Keratinocyte (primary cell): ENCODE measurements around the gene SOCS6. TPM values are rescaled to one million over a fixed set of nuclear protein-coding genes. Genes with fewer than 3 reads are reported as not detected.

ENCODE experiments used
- DNase-seq: peaks from one replicate; pipeline ENCODE4 v3.0.0-alpha.2; 2011; ENCODE audit warnings: low read depth, missing footprints, low spot score
- FAIRE-seq: peaks from 2 replicates; lab custom pipeline; 2011; peaks lifted over from hg19 to GRCh38; lab: Jason Lieb, UNC
- H2AFZ ChIP-seq: 2 replicates; pipeline ENCODE4 v1.6.0; 2012; ENCODE audit warnings: low read length, control low read depth, inconsistent platforms; ENCODE audit not compliant: control insufficient read depth
- H3K27ac ChIP-seq: 2 replicates; pipeline ENCODE4 v1.5.1; 2011; ENCODE audit warnings: low read length; ENCODE audit not compliant: control insufficient read depth, insufficient read depth
- H3K27me3 ChIP-seq: 3 replicates; pipeline ENCODE4 v1.6.0; 2011; ENCODE audit warnings: low read length; ENCODE audit not compliant: control insufficient read depth, insufficient read depth; ENCODE audit errors: extremely low read depth
- H3K36me3 ChIP-seq, 2 experiments: 2 replicates in 1 of 2; 3 replicates in 1 of 2; pipeline ENCODE4 v1.5.1; 2011; ENCODE audit warnings: low read length in 2 of 2, mild to moderate bottlenecking in 1 of 2; ENCODE audit not compliant: control insufficient read depth in 2 of 2, insufficient read depth in 2 of 2; ENCODE audit errors: extremely low read depth in 1 of 2
- H3K4me1 ChIP-seq: 3 replicates; pipeline ENCODE4 v1.5.1; 2011; ENCODE audit warnings: low read length; ENCODE audit not compliant: control insufficient read depth, insufficient read depth; ENCODE audit errors: extremely low read depth
- H3K4me2 ChIP-seq: 3 replicates; pipeline ENCODE4 v1.6.0; 2011; ENCODE audit warnings: low read depth, low read length; ENCODE audit not compliant: control insufficient read depth, insufficient read depth; ENCODE audit errors: extremely low read depth
- H3K4me3 ChIP-seq, 3 experiments: fragments of 200-600 bp in 1 of 3; sonication (generic) in 1 of 3; 2 replicates in 2 of 3; 3 replicates in 1 of 3; pipeline ENCODE4 v1.5.1; 2011 to 2016; ENCODE audit warnings: low read length in 3 of 3, mild to moderate bottlenecking in 3 of 3, control low read depth in 2 of 3, inconsistent platforms in 1 of 3, low read depth in 1 of 3, mixed read lengths in 1 of 3, mixed run types in 1 of 3, moderate library complexity in 1 of 3; ENCODE audit not compliant: control insufficient read depth in 2 of 3, insufficient read depth in 2 of 3; ENCODE audit errors: extremely low read depth in 1 of 3
- H3K79me2 ChIP-seq: 2 replicates; pipeline ENCODE4 v1.6.0; 2012; ENCODE audit warnings: low read length; ENCODE audit not compliant: control insufficient read depth, insufficient read depth
- H3K9ac ChIP-seq: 3 replicates; pipeline ENCODE4 v1.6.0; 2011; ENCODE audit warnings: low read length; ENCODE audit not compliant: control insufficient read depth, insufficient read depth; ENCODE audit errors: extremely low read depth
- H3K9me1 ChIP-seq: 3 replicates; pipeline ENCODE4 v1.6.0; 2011; ENCODE audit warnings: low read length; ENCODE audit not compliant: control insufficient read depth, insufficient read depth; ENCODE audit errors: extremely low read depth
- H3K9me3 ChIP-seq: 2 replicates; pipeline ENCODE4 v1.5.1; 2012; ENCODE audit warnings: low read depth, low read length; ENCODE audit not compliant: control insufficient read depth
- H4K20me1 ChIP-seq: 3 replicates; pipeline ENCODE4 v1.6.0; 2011; ENCODE audit warnings: low read length; ENCODE audit not compliant: control insufficient read depth, insufficient read depth; ENCODE audit errors: extremely low read depth
- EZH2 ChIP-seq: IDR thresholded peaks from one replicate; pipeline ENCODE4 v1.6.1; 2012; ENCODE audit warnings: inconsistent platforms, mild to moderate bottlenecking, low read length, moderate library complexity
- dilution Hi-C: fragments of 300-500 bp; cut with MboI; formaldehyde crosslinking; loops from one replicate; pipeline ENCODE4 v1.7.0; 2020; ENCODE audit warnings: low sequenced_read_pairs; ENCODE audit not compliant: extremely low pct_ligation_motif_present
- polyA plus RNA-seq, 5 experiments: library from polyadenylated mRNA; depleted of rRNA in 3 of 5; stranded (reverse) in 3 of 5; stranded (forward) in 1 of 5; unstranded in 1 of 5; fragments of >200 nt; gene quantifications; 1 replicate in 1 of 5; 2 replicates in 3 of 5; 3 replicates in 1 of 5; pipeline versions ENCODE4 v1.2.1 to v1.2.3, GENCODE V29; 2011 to 2012; ENCODE audit warnings: missing spikeins in 2 of 5, low read depth in 1 of 5, low replicate concordance in 1 of 5
- TF ChIP-seq, protein P1 (sequence below), 3 experiments: IDR thresholded peaks in 1 of 3; conservative IDR thresholded peaks in 1 of 3; optimal IDR thresholded peaks in 1 of 3; 2 replicates in 2 of 3; 3 replicates in 1 of 3; pipeline versions ENCODE3 to v1.5.1; 2011; ENCODE audit warnings: low read length in 3 of 3, mild to moderate bottlenecking in 3 of 3, moderate library complexity in 2 of 3, control low read depth in 1 of 3, inconsistent platforms in 1 of 3; ENCODE audit not compliant: insufficient read depth in 2 of 3; ENCODE audit errors: extremely low read depth in 1 of 3

The SOCS6 gene
- polyA plus RNA-seq, 1 donor (not counting 4 experiments of a cell fraction or from before 2014, with no cell fraction given): 22.2 TPM

DNA sequence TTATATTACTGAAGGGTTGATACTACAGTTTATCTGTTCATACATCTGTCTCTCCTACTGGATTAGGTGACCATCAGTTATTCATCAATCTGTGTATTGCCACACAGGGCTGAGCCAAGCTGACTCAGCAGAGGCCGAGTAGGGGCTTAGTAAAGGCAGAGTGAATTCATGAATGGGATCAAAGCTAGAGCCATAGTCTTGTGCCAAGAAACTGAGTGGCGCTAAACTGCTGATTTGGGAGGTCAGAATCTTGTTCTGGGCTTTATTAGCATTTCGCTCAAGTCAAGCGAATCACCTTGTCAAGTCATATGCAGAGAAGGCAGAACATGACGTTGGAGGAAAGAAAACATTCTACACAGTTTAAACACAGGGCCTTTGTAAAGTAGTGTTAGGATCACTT, 34.1 kb downstream of the SOCS6 start:
- H3K4me3 ChIP-seq: no peak overlapping the region
- no peaks in the 10 kb centered on the region for H3K9me3 ChIP-seq
- H3K9me1 ChIP-seq: no peaks in the 10 kb centered on the region
- peaks cover 68% of the 10 kb centered on the region for H3K79me2 ChIP-seq
- DNase-seq (no peak), FAIRE-seq (no peak)
- no peak overlapping the region for H2AFZ ChIP-seq
- no peak for TF ChIP-seq EZH2
- TF ChIP-seq, protein P1, sequence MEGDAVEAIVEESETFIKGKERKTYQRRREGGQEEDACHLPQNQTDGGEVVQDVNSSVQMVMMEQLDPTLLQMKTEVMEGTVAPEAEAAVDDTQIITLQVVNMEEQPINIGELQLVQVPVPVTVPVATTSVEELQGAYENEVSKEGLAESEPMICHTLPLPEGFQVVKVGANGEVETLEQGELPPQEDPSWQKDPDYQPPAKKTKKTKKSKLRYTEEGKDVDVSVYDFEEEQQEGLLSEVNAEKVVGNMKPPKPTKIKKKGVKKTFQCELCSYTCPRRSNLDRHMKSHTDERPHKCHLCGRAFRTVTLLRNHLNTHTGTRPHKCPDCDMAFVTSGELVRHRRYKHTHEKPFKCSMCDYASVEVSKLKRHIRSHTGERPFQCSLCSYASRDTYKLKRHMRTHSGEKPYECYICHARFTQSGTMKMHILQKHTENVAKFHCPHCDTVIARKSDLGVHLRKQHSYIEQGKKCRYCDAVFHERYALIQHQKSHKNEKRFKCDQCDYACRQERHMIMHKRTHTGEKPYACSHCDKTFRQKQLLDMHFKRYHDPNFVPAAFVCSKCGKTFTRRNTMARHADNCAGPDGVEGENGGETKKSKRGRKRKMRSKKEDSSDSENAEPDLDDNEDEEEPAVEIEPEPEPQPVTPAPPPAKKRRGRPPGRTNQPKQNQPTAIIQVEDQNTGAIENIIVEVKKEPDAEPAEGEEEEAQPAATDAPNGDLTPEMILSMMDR (optimal IDR thresholded peaks at IDR 0.05 in 1 of 3, IDR thresholded peaks at IDR 0.05 in 1 of 3, conservative IDR thresholded peaks at IDR 0.05 in 1 of 3; ENCODE audit: extremely low read depth in 1 of 3, insufficient read depth in 2 of 3, low read length in 3 of 3): no peak
- no peak overlapping the region for H3K27ac ChIP-seq
- H3K27me3 ChIP-seq: no peaks in the 10 kb centered on the region
- no peak overlapping the region for H3K9ac ChIP-seq
- H3K4me1 ChIP-seq: no peaks in the 10 kb centered on the region
- no peak overlapping the region for H3K4me2 ChIP-seq
- dilution Hi-C loops: no loop called here
- H4K20me1 ChIP-seq: no peaks in the 10 kb centered on the region
- peaks cover 4 to 15% of the 10 kb centered on the region in 2 experiments for H3K36me3 ChIP-seq

DNA sequence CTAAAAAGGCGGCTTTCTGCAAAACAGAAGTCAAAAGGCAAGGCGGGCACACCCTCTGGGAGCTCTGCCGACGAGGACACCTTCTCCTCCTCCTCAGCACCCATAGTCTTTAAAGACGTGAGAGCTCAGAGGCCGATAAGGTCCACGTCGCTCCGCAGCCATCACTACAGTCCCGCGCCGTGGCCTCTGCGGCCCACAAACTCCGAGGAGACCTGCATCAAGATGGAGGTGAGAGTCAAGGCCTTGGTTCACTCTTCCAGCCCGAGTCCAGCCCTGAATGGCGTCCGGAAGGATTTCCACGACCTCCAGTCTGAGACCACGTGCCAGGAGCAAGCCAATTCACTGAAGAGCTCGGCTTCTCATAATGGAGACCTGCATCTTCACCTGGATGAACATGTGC, 36.1 kb downstream of the SOCS6 start:
- peaks cover 4 to 15% of the 10 kb centered on the region in 2 experiments for H3K36me3 ChIP-seq
- TF ChIP-seq EZH2: no peak
- TF ChIP-seq, protein P1 (optimal IDR thresholded peaks at IDR 0.05 in 1 of 3, IDR thresholded peaks at IDR 0.05 in 1 of 3, conservative IDR thresholded peaks at IDR 0.05 in 1 of 3; ENCODE audit: extremely low read depth in 1 of 3, insufficient read depth in 2 of 3, low read length in 3 of 3): no peak
- no peaks in the 10 kb centered on the region for H4K20me1 ChIP-seq
- H3K4me2 ChIP-seq: no peak overlapping the region
- no peaks in the 10 kb centered on the region for H3K4me1 ChIP-seq
- dilution Hi-C loops: no loop called here
- H3K27me3 ChIP-seq: no peaks in the 10 kb centered on the region
- H3K4me3 ChIP-seq: no peak overlapping the region
- no peak overlapping the region for H2AFZ ChIP-seq
- DNase-seq (no peak), FAIRE-seq (no peak)
- H3K9me1 ChIP-seq: no peaks in the 10 kb centered on the region
- H3K9ac ChIP-seq: no peak overlapping the region
- H3K9me3 ChIP-seq: no peaks in the 10 kb centered on the region
- peaks cover 53% of the 10 kb centered on the region for H3K79me2 ChIP-seq
- no peak overlapping the region for H3K27ac ChIP-seq
